ENCODE measurements around the gene PECR. TPM values are rescaled to one million over a fixed set of nuclear protein-coding genes. Genes with fewer than 3 reads are reported as not detected.

The PECR gene
- total and polyA plus RNA-seq, 4 donors, result 31.8 to 152 (median 65.5) TPM

GRCh38 chr2:216031960-216032689, 49.5 kb downstream of the PECR start:
- DNase-seq (ENCODE audit: low spot score), result no peak
- H3K9me3 ChIP-seq (ENCODE audit: control insufficient read depth in 4 of 4, low read length in 3 of 4), result no peaks in the 10 kb centered on the region
- H3K27ac ChIP-seq (ENCODE audit: low read depth in 1 of 2, low read length in 2 of 2), result no peak overlapping the region
- TF ChIP-seq FOXA1 (IDR thresholded peaks at IDR 0.05) (no peak), HNF4G (IDR thresholded peaks at IDR 0.05) (no peak), TAF1 (conservative IDR thresholded peaks at IDR 0.05) (no peak), NR2F2 (IDR thresholded peaks at IDR 0.05) (no peak), JUND (IDR thresholded peaks at IDR 0.05) (no peak), ZBTB33 (IDR thresholded peaks at IDR 0.05) (no peak), SP1 (IDR thresholded peaks at IDR 0.05) (no peak), EGR1 (IDR thresholded peaks at IDR 0.05; ENCODE audit: low read depth in 2 of 2) (no peak), MAX (IDR thresholded peaks at IDR 0.05) (no peak), FOXA2 (IDR thresholded peaks at IDR 0.05) (no peak), YY1 (IDR thresholded peaks at IDR 0.05) (no peak), GABPA (IDR thresholded peaks at IDR 0.05 in 1 of 2, conservative IDR thresholded peaks at IDR 0.05 in 1 of 2) (no peak), RAD21 (IDR thresholded peaks at IDR 0.05) (no peak)
- TF ChIP-seq, protein P1, sequence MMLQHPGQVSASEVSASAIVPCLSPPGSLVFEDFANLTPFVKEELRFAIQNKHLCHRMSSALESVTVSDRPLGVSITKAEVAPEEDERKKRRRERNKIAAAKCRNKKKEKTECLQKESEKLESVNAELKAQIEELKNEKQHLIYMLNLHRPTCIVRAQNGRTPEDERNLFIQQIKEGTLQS (IDR thresholded peaks at IDR 0.05), result no peak
- TF ChIP-seq, protein P2, sequence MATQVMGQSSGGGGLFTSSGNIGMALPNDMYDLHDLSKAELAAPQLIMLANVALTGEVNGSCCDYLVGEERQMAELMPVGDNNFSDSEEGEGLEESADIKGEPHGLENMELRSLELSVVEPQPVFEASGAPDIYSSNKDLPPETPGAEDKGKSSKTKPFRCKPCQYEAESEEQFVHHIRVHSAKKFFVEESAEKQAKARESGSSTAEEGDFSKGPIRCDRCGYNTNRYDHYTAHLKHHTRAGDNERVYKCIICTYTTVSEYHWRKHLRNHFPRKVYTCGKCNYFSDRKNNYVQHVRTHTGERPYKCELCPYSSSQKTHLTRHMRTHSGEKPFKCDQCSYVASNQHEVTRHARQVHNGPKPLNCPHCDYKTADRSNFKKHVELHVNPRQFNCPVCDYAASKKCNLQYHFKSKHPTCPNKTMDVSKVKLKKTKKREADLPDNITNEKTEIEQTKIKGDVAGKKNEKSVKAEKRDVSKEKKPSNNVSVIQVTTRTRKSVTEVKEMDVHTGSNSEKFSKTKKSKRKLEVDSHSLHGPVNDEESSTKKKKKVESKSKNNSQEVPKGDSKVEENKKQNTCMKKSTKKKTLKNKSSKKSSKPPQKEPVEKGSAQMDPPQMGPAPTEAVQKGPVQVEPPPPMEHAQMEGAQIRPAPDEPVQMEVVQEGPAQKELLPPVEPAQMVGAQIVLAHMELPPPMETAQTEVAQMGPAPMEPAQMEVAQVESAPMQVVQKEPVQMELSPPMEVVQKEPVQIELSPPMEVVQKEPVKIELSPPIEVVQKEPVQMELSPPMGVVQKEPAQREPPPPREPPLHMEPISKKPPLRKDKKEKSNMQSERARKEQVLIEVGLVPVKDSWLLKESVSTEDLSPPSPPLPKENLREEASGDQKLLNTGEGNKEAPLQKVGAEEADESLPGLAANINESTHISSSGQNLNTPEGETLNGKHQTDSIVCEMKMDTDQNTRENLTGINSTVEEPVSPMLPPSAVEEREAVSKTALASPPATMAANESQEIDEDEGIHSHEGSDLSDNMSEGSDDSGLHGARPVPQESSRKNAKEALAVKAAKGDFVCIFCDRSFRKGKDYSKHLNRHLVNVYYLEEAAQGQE (IDR thresholded peaks at IDR 0.05), result no peak
- H3K9ac ChIP-seq (ENCODE audit: low read depth in 1 of 2, low read length in 2 of 2), result no peak overlapping the region
- no peak overlapping the region for H3K4me3 ChIP-seq (ENCODE audit: low read depth in 1 of 3, low read length in 3 of 3)
- no peaks in the 10 kb centered on the region for H3K4me1 ChIP-seq (ENCODE audit: control insufficient read depth in 4 of 4, insufficient read depth in 4 of 4, low read length in 3 of 4)
- H3K36me3 ChIP-seq (ENCODE audit: control insufficient read depth in 4 of 4, insufficient read depth in 3 of 4, low read depth in 1 of 4, low read length in 3 of 4), result peaks cover 8 to 51% (median 43%) of the 10 kb centered on the region in 4 donors
- 97% methylated on average over 1 of the region's 1 CpG for WGBS
- H3K27me3 ChIP-seq (ENCODE audit: control insufficient read depth in 4 of 4, insufficient read depth in 4 of 4, low read length in 3 of 4), result no peaks in the 10 kb centered on the region

- no peak for DNase-seq (ENCODE audit: low spot score)
- H3K9ac ChIP-seq (ENCODE audit: low read depth in 1 of 2, low read length in 2 of 2), result no peak overlapping the region
- WGBS, result 97% methylated on average over 3 of the region's 3 CpGs
- H3K4me1 ChIP-seq (ENCODE audit: control insufficient read depth in 4 of 4, insufficient read depth in 4 of 4, low read length in 3 of 4), result no peaks in the 10 kb centered on the region
- H3K27me3 ChIP-seq (ENCODE audit: control insufficient read depth in 4 of 4, insufficient read depth in 4 of 4, low read length in 3 of 4), result no peaks in the 10 kb centered on the region
- H3K4me3 ChIP-seq (ENCODE audit: low read depth in 1 of 3, low read length in 3 of 3), result no peak overlapping the region
- peaks cover 2 to 43% (median 30%) of the 10 kb centered on the region in 4 donors for H3K36me3 ChIP-seq (ENCODE audit: control insufficient read depth in 4 of 4, insufficient read depth in 3 of 4, low read depth in 1 of 4, low read length in 3 of 4)
- no peaks in the 10 kb centered on the region for H3K9me3 ChIP-seq (ENCODE audit: control insufficient read depth in 4 of 4, low read length in 3 of 4)
- no peak for TF ChIP-seq RAD21 (IDR thresholded peaks at IDR 0.05)
- no peak for TF ChIP-seq HNF4A (conservative IDR thresholded peaks at IDR 0.05)
- no peak for TF ChIP-seq YY1 (IDR thresholded peaks at IDR 0.05)
- no peak for TF ChIP-seq GABPA (IDR thresholded peaks at IDR 0.05 in 1 of 2, conservative IDR thresholded peaks at IDR 0.05 in 1 of 2)
- no peak for TF ChIP-seq FOXA2 (IDR thresholded peaks at IDR 0.05)
- no peak for TF ChIP-seq NR2F2 (IDR thresholded peaks at IDR 0.05)
- no peak for TF ChIP-seq HNF4G (IDR thresholded peaks at IDR 0.05)
- no peak for TF ChIP-seq ZBTB33 (IDR thresholded peaks at IDR 0.05)
- H3K27ac ChIP-seq (ENCODE audit: low read depth in 1 of 2, low read length in 2 of 2), result no peak overlapping the region
Observed at GRCh38 chr2:216030216-216030615, 51.4 kb downstream of the PECR start.

Measured in liver (tissue), 9 donors.